ENCODE measurements around the gene RPH3AL. TPM values are rescaled to one million over a fixed set of nuclear protein-coding genes. Genes with fewer than 3 reads are reported as not detected.
A peak's percentile ranks its signal among the peaks of the same experiment; 100 is the strongest.

RPH3AL gene
- total and polyA plus RNA-seq, 10 donors: 4.8 to 182 (median 49.1) TPM

DNA sequence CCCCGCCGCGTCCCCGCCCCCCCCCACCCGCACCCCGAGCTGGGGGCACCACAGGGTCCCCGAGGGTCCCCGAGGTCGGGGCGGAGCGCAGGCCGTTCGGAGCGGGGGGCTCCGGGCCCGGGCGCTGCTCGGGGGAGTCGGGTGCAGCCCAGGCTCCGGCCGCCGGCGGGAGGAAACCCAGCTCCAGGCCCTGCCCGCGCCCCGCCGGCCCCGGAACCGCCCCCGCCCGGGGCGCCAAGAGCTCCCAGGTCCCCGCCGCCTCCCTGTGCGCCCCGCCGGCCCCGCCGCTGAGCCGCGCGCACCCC is 33.2 kb upstream of the RPH3AL start:
- Histone ChIP-seq H3K4me1 (peaks cover 4 to 25% (median 20%) of the 10 kb centered on the region in 6 donors), H3K4me3 (peak overlapping the region; percentile 47 to 81 (median 58)), H3K36me3 (no peaks in the 10 kb centered on the region), H3K27me3 (replicated peaks in 1 of 7) (peaks cover 0 to 45% (median 4%) of the 10 kb centered on the region in 7 donors), H3K9me3 (no peaks in the 10 kb centered on the region), H3K27ac (peak overlapping the region; percentile 47 to 85 (median 74))
- intact Hi-C loops (cut with DNase I; ENCODE audit: low total_unique reads): no loop called here
- no peak for TF ChIP-seq POLR2AphosphoS5 (IDR thresholded peaks at IDR 0.05)
- WGBS, 5 donors: 0 to 2% (median 0%) methylated on average over 6 to 41 of the region's 42 CpGs
- no peak for DNase-seq

DNA sequence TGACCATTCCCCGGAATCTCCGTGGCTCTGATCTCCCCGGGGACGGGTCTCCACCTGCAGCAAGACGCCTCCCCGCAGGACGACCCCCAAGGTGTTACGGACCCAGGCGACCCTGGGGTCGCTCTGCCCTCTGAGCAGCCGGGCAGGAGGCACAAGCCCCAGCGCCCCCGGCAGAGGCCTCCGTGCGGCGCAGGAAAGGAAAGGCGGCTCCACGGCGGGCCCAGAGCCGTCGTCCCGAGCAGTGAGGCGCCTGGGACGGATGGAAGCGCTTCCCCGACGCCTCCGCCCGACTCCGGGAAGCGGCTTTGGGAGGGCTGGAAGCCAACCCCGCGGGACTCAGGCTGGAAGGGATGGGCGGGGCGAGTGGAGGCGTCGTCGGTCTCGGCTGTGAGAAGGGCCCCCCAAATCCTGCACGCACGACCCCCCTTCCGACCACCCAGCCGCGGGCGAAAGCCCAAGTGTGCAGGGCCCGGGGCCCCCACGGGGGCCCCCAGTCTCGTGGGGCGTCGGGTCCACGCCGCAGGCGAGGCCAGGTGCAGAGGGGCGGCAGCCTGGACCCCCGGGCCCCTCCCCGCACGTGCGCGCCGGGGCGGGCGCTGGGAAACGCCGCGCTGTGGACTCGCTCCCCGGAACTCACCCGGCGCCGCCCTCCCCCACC is 32.7 kb upstream of the RPH3AL start:
- intact Hi-C loops (cut with DNase I; ENCODE audit: low total_unique reads): no loop called here
- peaks cover 0 to 45% (median 4%) of the 10 kb centered on the region in 7 donors for H3K27me3 ChIP-seq (replicated peaks in 1 of 7)
- peaks cover 4 to 25% (median 20%) of the 10 kb centered on the region in 6 donors for H3K4me1 ChIP-seq
- peak overlapping the region; percentile 47 to 81 (median 58) for H3K4me3 ChIP-seq
- 0 to 2% (median 1%) methylated on average over 18 to 67 of the region's 70 CpGs for WGBS, 5 donors
- peak; percentile 83 for DNase-seq
- peak; percentile 12 to 77 (median 61) for TF ChIP-seq POLR2AphosphoS5 (IDR thresholded peaks at IDR 0.05)
- TF ChIP-seq POLR2A (IDR thresholded peaks at IDR 0.05): no peak
- TF ChIP-seq, protein P1, sequence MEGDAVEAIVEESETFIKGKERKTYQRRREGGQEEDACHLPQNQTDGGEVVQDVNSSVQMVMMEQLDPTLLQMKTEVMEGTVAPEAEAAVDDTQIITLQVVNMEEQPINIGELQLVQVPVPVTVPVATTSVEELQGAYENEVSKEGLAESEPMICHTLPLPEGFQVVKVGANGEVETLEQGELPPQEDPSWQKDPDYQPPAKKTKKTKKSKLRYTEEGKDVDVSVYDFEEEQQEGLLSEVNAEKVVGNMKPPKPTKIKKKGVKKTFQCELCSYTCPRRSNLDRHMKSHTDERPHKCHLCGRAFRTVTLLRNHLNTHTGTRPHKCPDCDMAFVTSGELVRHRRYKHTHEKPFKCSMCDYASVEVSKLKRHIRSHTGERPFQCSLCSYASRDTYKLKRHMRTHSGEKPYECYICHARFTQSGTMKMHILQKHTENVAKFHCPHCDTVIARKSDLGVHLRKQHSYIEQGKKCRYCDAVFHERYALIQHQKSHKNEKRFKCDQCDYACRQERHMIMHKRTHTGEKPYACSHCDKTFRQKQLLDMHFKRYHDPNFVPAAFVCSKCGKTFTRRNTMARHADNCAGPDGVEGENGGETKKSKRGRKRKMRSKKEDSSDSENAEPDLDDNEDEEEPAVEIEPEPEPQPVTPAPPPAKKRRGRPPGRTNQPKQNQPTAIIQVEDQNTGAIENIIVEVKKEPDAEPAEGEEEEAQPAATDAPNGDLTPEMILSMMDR (IDR thresholded peaks at IDR 0.05 in 8 of 11, conservative IDR thresholded peaks at IDR 0.05 in 3 of 11): peak in 1 of 11 experiments; percentile 15
- H3K36me3 ChIP-seq: no peaks in the 10 kb centered on the region
- no peaks in the 10 kb centered on the region for H3K9me3 ChIP-seq
- peak overlapping the region; percentile 47 to 85 (median 74) for H3K27ac ChIP-seq

DNA sequence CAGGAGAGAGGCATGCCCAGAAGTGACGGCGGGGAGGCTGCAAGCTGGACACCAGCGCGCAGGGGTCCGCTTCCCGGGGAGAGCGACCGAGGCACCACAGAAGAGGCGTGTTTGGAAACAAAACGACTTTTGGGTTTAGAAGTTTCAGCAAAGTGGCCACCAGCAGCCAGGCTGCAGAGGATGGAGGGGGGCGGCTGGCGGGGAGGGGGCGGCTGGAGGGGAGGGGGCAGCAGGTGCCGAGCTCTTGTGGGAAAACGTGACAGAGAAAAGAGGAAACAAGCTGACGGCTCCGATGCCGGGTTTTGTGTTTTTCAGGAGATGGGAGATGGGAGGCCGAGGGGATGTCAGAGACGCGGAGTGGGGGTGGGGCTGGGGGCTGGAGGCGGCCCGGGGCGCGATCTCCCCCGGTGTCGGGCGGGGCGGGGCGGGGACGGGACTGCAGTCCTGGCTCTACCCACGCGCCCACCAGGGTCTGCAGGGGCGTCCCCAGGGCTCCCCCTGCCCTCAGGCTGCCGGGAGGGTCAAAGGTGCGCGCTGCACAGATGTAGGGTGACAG is 32.1 kb upstream of the RPH3AL start:
- H3K27ac ChIP-seq: peak overlapping the region in 7 of 8 donors; percentile 47 to 85 (median 78)
- no peaks in the 10 kb centered on the region for H3K36me3 ChIP-seq
- H3K4me1 ChIP-seq: peaks cover 4 to 25% (median 20%) of the 10 kb centered on the region in 6 donors
- 29 to 42% (median 36%) methylated on average over 25 to 37 of the region's 37 CpGs for WGBS, 5 donors
- intact Hi-C loops (cut with DNase I; ENCODE audit: low total_unique reads): no loop called here
- DNase-seq: no peak
- no peak for TF ChIP-seq POLR2AphosphoS5 (IDR thresholded peaks at IDR 0.05)
- TF ChIP-seq, protein P1 (IDR thresholded peaks at IDR 0.05 in 8 of 11, conservative IDR thresholded peaks at IDR 0.05 in 3 of 11): no peak
- TF ChIP-seq POLR2A (IDR thresholded peaks at IDR 0.05): no peak
- peak overlapping the region; percentile 47 to 81 (median 58) for H3K4me3 ChIP-seq
- peaks cover 0 to 44% (median 4%) of the 10 kb centered on the region in 7 donors for H3K27me3 ChIP-seq (replicated peaks in 1 of 7)
- H3K9me3 ChIP-seq: no peaks in the 10 kb centered on the region

- Histone ChIP-seq H3K9me3 (no peaks in the 10 kb centered on the region), H3K4me3 (no peak overlapping the region), H3K27ac (peak overlapping the region in 1 of 8 donors; percentile 85), H3K36me3 (no peaks in the 10 kb centered on the region), H3K4me1 (peaks cover 4 to 25% (median 20%) of the 10 kb centered on the region in 6 donors), H3K27me3 (replicated peaks in 1 of 7) (peaks cover 0 to 40% (median 4%) of the 10 kb centered on the region in 7 donors)
- WGBS, 5 donors: 80 to 89% (median 83%) methylated on average over 19 of the region's 19 CpGs
- peak; percentile 50 for DNase-seq
- intact Hi-C loops (cut with DNase I; ENCODE audit: low total_unique reads): no loop called here
- no peak for TF ChIP-seq POLR2A (IDR thresholded peaks at IDR 0.05)
- TF ChIP-seq, protein P1 (IDR thresholded peaks at IDR 0.05 in 8 of 11, conservative IDR thresholded peaks at IDR 0.05 in 3 of 11): no peak
- no peak for TF ChIP-seq POLR2AphosphoS5 (IDR thresholded peaks at IDR 0.05)
Measured at GRCh38 chr17:383771-384621, 31.4 kb upstream of the RPH3AL start.
